GM23248 (cell line): Measurements from ENCODE around the gene C16orf78.

ENCODE experiments used
- EZH2 ChIP-seq: fragments of 200-600 bp; sonication (generic); IDR thresholded peaks from 2 replicates; pipeline ENCODE4 v1.6.1; 2018; ENCODE audit warnings: antibody characterized with exemption, mild to moderate bottlenecking; ENCODE audit not compliant: insufficient read depth, poor library complexity, severe bottlenecking
- EZH2phosphoT487 ChIP-seq: fragments of 200-600 bp; sonication (generic); IDR thresholded peaks from 2 replicates; pipeline ENCODE4 v1.6.1; 2018; ENCODE audit warnings: antibody characterized with exemption, moderate library complexity, mild to moderate bottlenecking, low read depth; ENCODE audit not compliant: insufficient read depth

DNA sequence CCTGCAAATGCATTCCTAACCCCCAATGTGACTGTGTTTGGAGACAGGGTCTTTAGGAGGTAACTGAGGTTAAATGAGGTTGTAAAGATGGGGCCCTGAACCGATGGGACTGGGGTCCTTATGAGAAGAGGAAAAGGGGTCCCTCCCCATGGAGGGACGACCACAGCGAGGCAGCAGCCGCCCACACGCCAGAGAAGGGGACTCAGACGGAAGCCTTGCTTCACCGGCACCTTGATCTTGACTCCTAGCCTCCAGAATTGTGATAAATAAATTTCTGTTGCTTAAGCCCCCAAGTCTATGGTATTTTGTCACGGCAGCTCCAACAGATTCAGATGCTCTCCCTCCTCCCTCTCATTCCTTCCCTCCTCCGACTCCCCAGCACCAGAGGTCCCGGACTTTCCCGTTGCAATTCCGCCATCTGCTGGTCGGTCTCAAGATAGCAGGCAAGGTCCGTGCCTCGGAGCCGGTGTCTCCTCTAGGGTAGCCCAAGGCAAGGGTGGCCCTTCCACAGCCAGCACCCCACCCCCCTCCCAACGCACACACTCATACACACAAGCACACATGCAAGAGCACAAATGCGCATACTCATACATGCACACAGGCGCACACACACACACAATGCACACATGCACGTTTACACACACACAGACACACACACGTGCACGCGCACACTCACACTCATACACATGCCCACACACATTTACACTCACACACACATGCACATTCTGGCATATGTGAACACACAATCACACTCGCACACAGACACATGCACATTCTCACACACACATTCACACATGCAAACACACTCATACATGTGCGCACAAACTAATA is 23.1 kb upstream of the C16orf78 start:
- TF ChIP-seq EZH2 (no peak), EZH2phosphoT487 (no peak)
